Panc1 (cell line): ENCODE measurements around the gene PDGFD.

Experiments used
- POLR2AphosphoS5 ChIP-seq: IDR thresholded peaks from 2 replicates; pipeline ENCODE4 v1.6.1; 2012; ENCODE audit warnings: mild to moderate bottlenecking, low read depth, low read length, moderate library complexity
- TCF7L2 ChIP-seq: IDR thresholded peaks from 2 replicates; pipeline ENCODE4 v1.6.1; 2011; ENCODE audit warnings: mild to moderate bottlenecking, low read depth, low read length, inconsistent platforms
- TF ChIP-seq, protein P1 (sequence below): fragments of 450-650 bp; IDR thresholded peaks from 2 replicates; pipeline ENCODE4 v1.5.1; 2017; ENCODE audit warnings: mild to moderate bottlenecking

DNA sequence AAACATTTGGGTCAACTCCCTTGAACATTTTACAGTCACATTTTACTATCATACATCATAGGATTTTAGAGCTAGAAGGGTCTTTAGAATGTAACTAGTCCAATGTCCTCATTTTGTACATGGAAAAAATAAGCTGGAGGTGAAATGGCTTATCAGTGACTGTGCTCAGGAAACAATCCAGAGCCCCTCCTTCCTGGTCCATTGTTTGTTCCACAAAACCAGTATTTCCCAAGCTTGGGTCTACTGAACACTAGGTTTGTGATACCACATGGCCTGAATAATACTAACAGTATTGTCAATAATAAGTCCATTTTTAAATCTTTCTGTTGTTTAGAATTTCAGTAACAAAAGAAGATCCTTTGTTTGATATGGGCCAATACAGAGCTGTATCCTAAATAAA lies 27.1 kb downstream of the PDGFD start:
- TF ChIP-seq, protein P1, sequence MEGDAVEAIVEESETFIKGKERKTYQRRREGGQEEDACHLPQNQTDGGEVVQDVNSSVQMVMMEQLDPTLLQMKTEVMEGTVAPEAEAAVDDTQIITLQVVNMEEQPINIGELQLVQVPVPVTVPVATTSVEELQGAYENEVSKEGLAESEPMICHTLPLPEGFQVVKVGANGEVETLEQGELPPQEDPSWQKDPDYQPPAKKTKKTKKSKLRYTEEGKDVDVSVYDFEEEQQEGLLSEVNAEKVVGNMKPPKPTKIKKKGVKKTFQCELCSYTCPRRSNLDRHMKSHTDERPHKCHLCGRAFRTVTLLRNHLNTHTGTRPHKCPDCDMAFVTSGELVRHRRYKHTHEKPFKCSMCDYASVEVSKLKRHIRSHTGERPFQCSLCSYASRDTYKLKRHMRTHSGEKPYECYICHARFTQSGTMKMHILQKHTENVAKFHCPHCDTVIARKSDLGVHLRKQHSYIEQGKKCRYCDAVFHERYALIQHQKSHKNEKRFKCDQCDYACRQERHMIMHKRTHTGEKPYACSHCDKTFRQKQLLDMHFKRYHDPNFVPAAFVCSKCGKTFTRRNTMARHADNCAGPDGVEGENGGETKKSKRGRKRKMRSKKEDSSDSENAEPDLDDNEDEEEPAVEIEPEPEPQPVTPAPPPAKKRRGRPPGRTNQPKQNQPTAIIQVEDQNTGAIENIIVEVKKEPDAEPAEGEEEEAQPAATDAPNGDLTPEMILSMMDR: no peak
- TF ChIP-seq TCF7L2 (no peak), POLR2AphosphoS5 (no peak)
